HG02884 (cell line): Measurements from ENCODE around the gene MAD2L1.
"Not testable (repeated sequence)": the region's sequence is repeated elsewhere in the genome, so short reads cannot be mapped to it uniquely, and the experiment has no call there.

Experiments used
- ATAC-seq: cut with Tn5 transposase; IDR thresholded peaks from one replicate; pipeline ENCODE4 v1.9.1; 2021; ENCODE audit warnings: mild to moderate bottlenecking, moderate library complexity; ENCODE audit not compliant: unreplicated experiment

Gene MAD2L1

GRCh38 chr4:120066517-120067340, at the start of gene MAD2L1:
MAD2L1 (minus strand) TSS chr4:120066848; CDS start chr4:120066734, 114 bp downstream.
- ATAC-seq = peak; percentile 88

GRCh38 chr4:120111745-120112144, 45.1 kb upstream of the MAD2L1 start:
- no peak for ATAC-seq

GRCh38 chr4:120109406-120109805, 42.8 kb upstream of the MAD2L1 start:
- no peak for ATAC-seq

DNA sequence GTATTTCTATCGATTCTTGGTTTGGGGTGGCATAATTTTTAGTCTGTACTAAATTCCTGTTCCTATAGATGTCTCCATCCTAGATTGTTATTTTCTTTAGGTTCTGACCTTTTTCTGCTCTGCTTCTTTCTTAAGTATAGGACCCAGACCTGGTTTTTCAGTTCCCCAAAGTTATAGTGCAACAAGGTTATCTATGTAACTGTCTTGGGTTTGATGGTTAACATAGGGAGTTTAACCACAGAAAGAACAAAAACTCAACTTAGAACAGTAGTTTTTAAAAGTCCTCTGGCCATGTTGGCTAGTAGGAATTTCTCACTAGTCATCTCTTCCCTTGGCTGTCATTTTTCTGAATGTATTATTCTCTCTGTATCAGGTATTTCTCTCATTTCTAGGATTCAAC, 38.8 kb upstream of the MAD2L1 start:
- ATAC-seq = peak; percentile 89

- ATAC-seq = no peak
Observed at GRCh38 chr4:120096508-120097297, 30.1 kb upstream of the MAD2L1 start.

DNA sequence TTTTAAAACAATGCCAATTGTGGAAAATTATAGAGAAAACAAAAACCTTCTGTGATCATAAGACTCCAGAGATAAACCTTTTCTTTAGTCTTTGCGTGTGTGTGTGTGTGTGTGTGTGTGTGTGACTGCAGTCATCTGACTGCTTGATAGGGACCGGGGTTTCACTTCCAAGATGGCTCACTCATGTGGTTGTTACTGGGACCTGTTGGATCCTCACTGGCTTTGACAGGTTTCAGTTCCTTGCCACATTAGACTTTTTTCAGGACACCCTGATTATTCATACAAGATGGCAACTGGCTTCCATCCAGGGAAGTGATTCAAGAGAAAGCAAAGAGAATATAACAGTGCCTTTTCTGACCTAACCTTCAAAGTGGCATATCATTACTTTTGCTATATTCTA, 21.9 kb upstream of the MAD2L1 start:
- ATAC-seq = no peak

DNA sequence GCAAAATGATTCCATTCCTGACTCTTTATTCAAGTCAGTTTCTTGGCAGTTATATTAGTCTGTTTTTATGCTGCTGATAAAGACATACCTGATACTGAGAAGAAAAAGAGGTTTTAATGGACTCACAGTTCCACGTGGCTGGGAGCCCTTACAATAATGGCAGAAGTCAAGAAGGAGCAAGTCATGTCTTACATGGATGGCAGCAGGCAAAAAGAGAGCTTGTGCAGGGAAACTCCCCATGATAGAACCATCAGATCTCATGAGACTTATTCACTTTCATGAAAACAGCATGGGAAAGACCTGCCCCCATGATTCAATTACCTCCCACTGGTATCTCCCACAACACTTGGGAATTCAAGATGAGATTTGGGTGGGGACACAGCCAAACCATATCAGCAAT, 21.4 kb upstream of the MAD2L1 start:
- not testable (repeated sequence) for ATAC-seq

- no peak for ATAC-seq
Observed at GRCh38 chr4:120085705-120086104, 19.1 kb upstream of the MAD2L1 start.

DNA sequence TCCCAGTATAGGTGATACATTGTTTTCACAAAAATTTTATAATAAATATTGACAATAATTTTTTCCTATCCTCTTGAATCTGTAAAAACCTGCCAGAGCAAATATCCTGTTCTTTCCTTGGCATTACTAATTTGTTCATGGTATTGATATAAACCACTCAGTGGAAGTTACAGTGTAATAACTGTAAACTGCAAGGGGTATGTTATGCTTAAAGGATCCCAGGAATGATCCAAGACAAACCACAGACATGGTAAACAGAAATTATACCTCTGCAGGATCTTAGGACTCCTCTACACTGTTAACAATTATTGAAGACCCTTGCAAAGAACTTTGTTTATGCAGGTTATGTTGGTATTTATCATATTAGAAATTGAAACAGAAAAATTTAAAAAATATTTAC, 17.7 kb upstream of the MAD2L1 start:
- no peak for ATAC-seq

GRCh38 chr4:120083152-120083551, 16.5 kb upstream of the MAD2L1 start:
- no peak for ATAC-seq

GRCh38 chr4:120082251-120082650, 15.6 kb upstream of the MAD2L1 start:
- ATAC-seq = no peak

- no peak for ATAC-seq
Observed at GRCh38 chr4:120081726-120082125, 15.1 kb upstream of the MAD2L1 start.

- ATAC-seq = no peak
Observed at GRCh38 chr4:120080533-120080932, 13.9 kb upstream of the MAD2L1 start.

- ATAC-seq = no peak
Observed at GRCh38 chr4:120079839-120080520, 13.3 kb upstream of the MAD2L1 start.

GRCh38 chr4:120078216-120078615, 11.6 kb upstream of the MAD2L1 start:
- no peak for ATAC-seq

- ATAC-seq = no peak
Observed at GRCh38 chr4:120071192-120071795, 4.6 kb upstream of the MAD2L1 start.

- ATAC-seq = no peak
Observed at GRCh38 chr4:120070196-120070595, 3.5 kb upstream of the MAD2L1 start.

DNA sequence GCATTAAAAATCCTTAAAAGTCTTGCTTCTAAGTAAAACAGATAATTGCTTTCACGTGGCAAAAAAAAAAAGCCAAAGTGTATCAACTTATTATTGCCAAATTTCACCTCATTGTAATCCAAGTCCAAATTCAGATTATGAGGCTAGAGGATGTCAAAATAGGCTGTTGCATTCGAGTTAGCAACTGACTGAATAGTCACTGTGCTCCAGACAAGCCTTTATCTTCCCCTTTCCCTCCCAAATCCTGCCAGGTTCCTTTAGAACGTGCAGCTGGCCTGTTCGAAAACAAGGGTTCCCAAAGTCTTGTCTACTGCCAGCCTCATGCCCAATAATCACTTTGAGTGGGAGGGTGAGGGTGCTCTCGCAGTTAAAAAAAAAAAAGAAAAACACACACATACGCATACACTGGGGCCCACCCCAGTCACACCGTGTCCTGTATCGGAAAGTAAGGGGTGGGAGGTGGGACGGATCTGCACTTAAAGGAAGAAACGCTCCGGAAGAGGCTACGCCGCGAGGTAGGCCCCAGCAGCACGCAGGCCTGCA, 603 bp downstream of the MAD2L1 start:
- no peak for ATAC-seq

DNA sequence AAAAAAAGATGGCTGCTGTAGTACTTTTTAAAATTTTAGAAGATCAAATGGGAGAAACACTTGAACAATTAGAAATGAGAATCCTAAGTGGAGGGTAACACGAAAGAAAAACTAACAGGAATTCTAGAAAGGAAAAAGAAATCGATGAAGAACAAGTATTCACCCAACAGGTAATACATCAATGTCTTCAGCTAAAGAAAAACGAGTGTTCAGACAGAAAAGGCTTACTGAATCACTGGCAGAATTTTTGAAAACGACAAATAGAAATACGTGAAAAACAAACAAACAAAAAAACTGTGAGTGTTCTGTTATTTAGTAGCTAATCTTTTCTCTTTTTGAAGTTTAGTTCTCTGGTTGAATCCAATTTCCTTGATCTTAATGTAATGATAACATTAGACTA, 1.8 kb downstream of the MAD2L1 start:
- ATAC-seq = no peak

GRCh38 chr4:120063711-120064110, 2.9 kb downstream of the MAD2L1 start:
- ATAC-seq = not testable (repeated sequence)

GRCh38 chr4:120062663-120063195, 3.9 kb downstream of the MAD2L1 start:
- no peak for ATAC-seq
